Superior temporal gyrus (tissue), 1 donor: ENCODE data around the gene B9D1.

Experiments used
- DNase-seq: peaks from one replicate; pipeline ENCODE4 v3.0.0-alpha.2; 2016; ENCODE audit errors: extremely low spot score

Gene B9D1

DNA sequence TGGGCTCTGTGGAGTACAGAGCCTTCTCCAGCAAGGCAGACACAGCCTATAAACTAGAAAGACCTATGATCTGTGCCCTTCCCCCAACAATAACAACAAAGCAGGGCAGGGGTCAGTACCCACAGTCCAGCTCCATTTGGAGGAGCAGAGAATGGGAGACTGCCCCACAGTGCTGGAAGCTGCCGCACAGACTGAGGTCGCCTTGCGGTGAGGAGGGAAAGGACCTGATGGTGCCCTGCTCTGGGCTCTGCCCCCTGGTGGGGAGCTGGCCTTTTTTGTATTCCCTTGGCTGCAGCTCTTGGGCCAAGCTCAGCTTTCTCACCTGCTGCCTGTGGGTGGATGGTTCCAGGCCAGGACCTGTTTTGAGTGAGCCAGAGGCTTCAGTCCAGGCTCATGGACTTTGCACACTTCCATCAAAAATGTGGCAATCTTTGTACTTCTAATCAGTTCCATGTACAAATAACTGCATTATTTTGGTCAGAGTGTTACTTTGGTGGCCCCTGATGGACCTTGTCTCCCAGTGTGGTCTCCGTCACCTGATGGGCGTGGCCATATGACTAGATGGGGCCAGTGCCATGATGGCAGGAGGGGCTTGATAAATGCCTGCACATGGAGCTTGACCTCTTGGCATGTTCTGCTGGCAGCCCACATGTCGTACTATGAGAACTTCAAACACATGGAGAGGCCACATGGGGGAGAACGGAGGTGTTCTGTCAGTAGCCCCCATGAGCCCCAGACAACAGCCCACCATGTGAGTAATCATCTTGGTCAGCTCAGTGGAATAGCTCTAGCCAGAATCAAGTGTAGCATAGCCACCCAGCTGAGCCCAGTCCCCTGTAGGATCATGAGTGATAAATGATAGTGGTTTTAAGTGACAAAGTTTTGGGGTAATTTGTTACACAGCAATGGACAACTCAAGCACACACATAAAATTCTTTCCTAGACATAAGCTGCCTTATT is 24.2 kb downstream of the B9D1 start:
- no peak for DNase-seq

DNA sequence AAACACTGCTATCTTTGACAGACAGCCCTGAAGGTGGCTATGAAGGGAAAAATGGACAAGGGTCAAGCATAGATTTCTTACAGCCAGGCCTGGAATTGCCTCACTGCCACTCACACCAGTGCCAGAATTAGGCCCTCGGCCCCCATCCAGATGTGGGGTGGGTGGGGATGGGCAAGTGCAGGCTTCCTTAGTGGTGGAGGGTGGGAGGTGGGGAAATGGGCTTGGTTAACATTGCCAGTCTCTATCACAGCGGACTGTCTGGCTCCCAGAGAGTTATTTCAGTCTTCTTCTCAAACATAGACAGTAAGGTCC is 24.9 kb downstream of the B9D1 start:
- DNase-seq = no peak

DNA sequence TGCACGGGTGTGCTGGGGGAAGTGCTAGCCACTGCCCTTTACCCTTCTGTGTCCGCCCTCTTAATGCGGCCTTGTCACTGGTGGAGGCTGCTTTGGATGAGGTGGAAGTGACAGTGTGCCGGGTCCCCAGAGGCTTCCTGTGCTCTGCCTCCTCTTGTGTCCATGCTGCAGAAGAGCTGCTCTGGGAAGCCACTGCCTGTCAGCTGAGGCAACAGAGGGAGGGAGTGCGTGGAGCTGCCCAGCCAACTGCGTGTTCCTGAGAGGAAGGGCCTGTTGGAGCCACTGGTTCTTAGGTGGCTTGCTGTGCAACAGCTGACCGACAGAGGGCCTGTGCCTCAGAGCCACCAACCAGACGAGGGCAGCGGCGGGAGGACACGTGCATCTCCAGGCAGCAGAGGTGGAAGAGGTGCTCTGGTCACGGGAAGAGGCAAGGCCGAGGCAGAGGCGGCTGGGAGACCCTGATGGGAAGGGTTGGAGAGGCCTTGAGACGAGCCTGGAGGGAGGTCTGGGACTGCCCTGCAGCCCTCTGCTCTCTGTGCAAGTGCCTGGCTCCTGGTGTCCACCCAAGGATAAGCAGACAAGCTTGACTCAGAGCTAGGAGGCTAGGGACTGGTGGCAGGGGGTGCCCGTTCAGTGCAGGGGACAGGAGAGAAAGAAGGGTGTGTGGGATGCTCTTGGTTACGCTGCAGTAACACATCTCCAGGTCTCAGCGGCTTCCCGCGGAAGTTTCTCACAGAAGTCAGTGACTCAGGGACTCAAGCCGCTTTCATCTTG is 25.4 kb downstream of the B9D1 start:
- peak; percentile 72 for DNase-seq

DNA sequence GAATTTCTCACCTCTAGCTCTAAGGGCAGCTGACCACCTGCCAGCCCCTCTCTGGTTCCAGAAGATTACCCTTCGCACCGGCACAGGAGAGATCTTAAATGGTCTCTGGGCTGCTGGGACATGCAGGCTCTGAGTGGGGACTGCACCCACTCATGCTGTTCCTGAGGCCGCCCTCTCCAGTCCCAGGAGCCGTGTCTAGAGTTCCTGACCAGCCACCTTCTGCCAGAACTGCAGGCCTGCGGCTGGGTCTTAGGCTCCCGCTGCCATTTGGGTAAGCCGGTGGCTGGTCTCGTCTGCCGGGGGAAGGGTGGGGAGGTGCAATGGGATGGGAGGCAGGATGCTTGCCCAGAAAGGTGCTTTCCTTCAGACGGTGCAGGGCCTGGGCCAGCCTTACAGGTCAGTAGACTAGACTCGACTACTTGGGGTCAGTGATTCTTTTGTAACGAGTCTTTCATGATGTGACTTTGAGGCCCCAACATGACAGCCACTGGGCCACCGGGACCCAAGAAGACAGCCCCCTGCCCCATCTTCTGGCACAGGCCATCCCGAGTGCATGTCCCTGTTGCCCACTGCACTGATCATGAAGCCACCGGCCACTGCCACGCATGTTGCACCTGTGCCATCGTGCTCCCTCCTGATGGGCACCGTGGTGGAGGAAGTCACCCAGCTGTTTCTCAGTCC is 26.4 kb downstream of the B9D1 start:
- no peak for DNase-seq

DNA sequence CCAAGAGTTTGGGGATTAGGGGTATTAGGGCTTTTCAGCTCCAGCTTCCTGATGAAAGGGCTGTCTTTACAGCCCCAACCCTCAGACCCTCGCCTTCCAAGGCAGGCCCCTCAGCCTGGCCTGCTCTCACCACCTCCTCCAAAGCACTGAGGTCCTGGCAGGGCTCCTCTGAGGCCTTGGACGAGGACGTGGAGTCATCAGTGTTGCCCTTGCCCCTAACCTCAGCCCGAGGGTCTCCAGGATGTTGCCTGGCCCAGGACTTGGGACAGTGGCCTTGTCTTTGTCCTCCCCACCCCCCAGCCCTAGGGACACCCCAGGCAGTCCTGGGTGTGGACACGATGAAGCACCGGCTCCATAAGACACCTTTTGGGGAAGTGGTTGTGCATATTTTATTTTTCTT is 28.2 kb downstream of the B9D1 start:
- DNase-seq = no peak

DNA sequence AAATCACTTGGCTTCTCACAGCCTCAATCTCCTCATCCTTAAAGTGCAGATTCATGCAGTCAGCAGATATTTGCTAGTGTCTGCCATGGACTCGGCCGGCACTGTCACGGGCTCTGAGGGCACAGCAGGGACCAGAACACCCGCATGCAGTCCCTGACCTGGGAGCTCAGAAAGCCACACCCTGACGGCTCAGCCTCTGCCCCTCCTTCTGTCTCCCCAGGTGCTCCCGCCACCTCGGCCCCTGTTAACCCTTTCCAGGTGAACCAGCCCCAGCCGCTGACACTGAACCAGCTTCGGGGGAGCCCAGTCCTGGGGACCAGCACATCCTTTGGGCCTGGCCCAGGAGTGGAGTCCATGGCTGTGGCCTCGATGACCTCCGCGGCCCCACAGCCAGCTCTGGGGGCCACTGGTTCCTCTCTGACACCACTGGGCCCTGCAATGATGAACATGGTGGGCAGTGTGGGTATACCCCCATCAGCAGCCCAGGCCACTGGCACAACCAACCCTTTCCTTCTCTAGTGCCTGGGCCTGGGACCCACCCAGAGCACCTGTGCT is 28.7 kb downstream of the B9D1 start:
- no peak for DNase-seq

DNA sequence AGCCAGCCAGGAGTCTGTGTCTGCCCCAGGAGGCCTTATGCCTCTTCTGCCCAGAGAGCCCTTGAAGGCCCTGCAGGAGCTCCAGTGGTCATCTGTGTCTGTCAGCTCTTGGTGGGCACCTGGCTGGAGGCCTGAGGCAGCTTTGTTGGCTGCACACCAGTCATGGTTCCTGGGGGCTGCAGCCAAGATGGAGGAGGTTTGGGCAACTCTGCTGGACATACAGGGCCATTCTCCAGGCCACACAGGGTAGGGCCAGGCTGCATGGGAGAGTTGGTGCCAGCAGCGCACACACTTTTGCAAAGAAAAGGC is 29.4 kb downstream of the B9D1 start:
- no peak for DNase-seq

DNA sequence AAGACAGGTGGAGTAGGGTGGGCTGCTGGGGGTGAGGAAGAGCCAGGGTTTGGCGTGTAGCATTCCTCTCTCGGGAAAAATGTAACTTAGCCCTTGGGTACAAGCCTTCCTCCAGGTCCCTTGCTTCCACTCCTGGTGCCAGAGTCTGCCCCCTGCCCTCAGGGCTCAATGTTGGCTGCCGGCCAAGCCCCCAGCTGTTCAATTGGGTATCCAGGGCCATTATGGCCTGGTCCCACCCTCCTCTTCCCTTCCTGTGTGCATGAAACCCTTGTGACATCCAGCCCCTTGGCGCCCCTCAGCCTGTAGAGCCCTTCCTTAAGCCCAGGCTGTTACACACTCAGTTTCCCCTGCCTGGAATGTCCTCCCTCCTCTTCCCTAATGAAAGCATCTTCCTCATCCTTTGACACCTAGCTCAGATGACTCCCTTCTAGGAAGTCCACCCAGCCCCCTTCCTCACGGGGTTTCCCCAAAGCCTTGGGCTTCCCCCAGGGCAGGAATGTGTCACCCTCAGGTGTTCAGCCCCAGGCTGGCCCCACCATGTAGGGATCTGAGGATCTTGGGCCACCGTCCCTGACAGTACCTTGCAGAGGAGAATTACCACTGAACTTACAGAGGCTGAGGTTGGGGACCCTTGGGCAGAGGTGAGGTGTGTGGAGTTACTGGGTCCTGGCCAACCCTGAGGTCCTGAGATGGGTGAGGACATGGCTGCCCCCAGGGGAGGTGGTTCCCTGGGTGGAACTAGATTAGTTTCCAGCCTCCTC is 30.0 kb downstream of the B9D1 start:
- DNase-seq = no peak

DNA sequence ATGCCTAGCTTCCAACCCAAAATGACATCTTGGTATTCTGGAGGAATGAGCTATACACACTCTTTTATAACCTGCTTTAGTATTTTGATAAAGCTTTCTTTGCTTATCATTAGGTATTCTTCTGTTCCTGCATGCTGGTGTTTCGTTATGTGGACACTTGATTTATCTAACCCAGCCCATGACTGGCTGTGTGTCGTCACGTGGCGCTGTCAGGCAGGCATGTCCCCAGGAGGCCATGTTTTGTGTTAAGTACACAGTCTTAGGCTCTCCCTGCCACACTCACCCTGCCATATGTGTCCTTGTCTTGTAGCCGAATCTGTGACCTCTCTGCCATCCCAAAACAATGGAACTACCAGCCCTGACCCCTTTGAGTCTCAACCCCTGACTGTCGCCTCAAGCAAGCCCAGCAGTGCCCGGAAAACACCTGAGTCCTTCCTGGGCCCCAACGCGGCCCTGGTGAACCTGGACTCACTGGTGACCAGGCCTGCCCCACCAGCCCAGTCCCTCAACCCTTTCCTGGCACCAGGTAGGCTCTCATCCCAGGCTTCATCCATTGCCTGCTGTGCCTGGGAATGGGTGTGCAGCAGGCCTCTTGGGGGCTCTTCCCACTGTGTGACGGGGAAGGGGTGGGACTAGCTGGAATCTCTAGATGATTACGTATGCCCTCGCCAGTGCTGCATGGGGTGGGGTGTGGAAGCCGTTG is 30.8 kb downstream of the B9D1 start:
- DNase-seq = no peak

DNA sequence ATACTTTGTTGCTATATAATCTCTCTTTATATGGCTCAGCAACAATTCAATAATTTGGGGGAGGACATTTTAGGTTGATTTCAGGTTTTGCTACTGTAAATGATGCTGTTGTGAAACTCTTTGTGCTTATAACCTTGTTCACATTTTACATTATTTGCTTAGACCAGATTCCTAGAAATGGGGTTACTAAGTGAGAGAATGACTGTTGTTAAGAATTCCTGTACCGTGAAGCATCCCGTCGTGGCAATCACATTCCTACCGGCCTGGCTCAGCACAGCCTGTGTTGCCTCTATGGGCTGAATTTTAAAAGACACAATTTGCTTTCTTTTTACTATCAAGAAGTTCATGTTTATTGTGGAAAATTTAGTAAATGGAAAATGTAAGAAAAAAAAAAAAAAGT is 31.4 kb downstream of the B9D1 start:
- no peak for DNase-seq

DNA sequence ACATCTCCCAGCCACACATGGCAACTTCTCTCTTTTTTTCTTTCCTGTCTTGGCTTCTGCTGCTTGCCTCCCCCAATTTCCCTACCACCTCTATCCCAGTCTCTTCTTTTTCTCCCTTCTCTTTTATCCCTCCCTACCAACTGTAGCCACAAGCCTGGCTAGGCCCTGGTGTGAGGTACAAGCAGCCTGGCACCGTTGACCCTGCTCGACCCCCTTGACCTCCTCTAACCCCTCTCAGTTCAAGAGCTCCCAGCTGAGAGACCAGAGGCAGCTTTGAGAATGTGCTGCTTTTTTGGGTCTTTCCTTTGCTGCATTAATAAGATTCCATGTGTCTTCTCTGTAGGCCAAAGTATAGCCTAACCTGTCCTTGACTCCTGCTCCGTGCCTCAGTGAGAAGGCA is 32.3 kb downstream of the B9D1 start:
- no peak for DNase-seq

DNA sequence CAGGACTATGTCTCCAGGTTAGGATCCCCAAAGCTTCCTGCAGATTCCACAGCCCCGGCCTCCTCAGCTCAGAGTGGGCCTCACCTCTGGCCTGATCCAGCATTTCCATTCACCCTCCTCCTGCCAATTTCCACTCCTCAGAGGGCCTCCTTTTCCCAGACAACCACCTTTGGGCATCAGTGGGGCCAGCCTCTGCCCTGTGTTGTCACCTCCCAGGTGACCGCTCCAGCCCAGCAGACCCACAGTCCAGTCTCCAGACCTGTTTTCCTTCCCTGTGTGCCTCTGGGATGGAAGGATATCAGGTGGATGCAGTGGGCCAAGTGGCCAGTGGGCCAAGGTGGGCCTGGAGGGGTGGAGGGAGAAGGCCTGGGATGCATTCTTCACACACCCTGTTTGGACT is 32.7 kb downstream of the B9D1 start:
- no peak for DNase-seq

DNA sequence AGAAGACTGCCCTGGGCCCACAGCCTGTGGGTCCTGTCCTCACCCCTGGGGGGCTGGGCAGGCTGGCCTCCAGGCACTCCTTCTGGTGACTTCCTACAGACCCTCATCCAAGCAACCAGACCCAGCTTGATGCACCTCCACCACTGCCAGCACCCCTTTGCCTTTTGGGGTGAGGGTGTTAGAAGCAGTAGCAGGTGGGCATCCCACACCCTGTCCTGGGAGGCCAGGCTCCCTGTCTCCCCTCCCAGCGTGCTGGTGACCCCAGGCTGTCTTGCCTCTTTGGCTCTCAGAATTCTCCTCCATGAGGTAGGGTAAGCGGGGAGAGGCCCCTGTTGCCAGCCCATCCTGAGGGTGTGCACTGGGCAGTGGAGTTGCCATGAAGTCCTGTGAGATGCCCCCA is 33.4 kb downstream of the B9D1 start:
- no peak for DNase-seq

DNA sequence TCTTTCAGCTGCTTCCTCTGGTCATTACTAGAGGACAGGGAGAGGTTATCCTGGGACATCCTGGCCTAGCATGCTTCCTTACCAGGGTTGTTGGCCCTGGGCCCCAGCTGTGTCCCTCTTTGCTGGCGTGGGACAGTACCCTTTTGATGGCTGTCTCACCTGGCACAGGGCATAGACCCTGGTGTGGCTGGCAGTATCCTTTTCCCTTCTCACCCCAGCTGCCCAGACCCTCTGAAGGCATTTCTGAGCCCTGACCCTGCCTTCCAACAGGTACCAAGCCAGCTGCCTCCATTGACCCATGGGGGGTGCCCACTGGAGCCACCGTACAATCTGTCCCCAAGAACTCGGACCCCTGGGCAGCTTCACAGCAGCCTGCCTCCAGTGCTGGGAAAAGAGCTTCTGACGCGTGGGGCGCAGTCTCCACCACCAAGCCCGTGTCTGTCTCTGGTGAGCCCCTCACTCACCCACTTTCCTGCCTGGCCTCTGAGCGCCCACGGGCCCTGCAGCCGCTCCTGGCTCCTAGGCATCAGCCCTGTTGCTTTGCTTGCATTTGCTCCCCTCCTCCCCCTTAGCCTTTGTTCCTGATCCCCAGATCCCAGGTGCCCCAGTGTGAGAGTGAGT is 34.0 kb downstream of the B9D1 start:
- DNase-seq = no peak

DNA sequence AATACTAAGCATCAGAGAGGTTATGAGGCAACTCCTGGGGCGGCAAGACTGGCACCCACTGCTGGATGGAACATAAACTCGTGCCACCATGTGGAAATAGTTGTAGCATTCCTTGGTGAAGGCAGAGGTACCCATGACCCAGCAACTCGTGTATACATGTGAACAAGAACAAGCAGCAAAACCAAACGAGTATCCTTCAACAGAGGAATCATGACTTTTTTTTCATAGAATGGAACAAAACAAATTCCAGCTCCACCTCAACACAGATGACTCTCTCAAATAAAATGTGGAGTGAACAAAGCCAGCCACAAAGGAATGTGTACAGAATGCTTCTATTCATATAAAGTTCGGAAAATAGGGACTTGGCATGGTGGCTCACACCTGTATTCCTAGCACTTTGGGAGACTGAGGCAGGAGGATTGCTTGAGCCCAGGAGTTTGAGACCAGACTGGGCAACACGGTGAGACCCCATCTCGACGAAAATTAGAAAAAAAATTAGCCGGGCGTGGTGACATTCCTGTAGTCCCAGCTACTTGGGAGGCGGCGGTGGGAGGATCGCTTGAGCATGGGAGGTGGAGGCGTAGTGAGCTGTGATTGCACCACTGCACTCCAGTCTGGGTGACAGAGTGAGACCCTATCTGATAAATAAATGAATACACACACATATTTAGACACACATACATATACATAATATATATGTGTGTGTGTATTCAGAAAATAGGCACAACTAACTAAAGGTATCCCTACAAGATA is 35.3 kb downstream of the B9D1 start:
- no peak for DNase-seq

DNA sequence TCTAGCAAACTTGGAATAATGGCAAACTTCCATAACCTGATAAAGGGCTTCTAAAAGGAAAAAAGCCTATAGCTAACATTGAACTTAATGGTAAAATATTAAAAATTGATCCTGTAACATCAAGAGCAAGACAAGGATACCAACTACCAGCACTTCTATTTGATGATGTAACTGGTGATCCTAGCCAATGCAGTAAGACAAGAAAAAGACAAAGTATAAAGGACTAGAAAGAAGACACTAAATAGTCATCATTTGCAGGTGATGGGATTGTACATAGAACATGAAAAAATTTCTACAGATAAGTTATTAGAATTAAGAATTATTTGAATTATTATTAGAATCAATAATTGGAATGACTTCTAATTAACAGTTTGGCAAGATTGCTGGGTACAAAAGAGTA is 37.0 kb downstream of the B9D1 start:
- DNase-seq = no peak

DNA sequence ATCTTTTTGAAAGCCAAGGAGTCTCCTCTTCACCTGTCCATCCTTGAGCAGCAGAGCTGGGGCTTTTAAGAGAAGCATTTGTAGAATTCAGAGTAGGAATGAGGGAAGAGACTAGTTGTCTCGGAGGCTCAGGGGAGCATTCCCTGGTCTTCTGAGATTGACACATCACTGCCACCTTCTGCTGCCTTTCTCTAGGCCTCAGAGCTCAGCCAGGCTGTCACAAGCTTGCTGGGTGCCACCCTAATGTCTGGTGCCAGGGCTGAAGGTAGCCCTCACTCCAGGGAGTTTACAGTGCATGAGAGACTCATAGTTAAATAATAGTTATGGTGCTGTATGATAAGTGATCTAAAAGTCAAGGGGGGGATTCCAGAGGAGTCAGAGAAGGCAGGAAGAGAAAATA is 39.7 kb downstream of the B9D1 start:
- DNase-seq = peak; percentile 8

DNA sequence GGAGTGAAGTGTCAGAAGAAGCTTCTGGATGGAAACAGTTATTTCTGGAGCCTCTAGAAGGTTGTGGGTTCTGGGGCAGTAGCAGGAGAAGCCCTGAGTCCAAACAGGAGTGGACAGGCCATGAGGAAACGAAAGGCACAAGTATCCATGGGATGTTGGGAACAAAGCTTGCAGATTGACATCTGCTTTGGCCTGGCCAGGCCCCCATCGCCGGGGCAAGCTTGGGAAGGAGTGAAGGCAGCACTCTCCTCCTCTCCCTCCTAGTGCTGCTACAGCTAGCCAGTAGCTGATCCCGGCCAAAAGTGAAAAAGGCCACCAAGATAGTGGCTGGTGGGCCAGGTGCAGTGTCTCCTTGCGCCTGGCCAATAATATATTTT is 40.4 kb downstream of the B9D1 start:
- no peak for DNase-seq

DNA sequence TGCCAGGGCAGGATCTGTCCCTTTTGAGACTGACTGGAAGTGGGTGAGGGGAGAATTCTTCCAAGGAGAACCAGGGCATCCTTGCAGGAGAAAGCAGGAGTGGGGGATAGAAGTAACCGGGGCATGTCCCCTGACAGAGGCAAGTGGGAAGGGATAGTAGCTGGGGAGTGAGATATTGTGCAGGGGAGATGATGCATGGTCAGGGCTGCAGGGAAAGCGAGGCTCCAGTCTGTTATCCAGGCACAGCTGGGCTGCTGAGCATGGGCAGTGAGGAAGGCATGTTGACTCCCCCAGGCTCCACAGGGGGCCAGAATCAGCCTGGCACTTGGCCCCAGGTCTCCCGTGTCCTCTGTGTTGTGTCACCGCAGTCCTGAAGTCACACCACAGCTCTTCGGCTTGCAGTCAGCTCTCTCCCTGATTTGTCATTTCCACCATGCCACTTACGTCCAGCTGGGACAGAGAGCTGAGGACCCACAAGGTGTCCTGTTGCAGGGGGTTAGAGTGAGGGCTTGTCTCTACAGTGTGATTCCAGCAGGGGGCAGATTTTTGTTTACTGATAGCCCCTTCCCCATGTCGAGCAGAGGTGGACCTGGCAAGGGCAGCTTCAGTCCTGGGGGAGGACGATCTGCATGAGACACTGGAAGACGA is 40.9 kb downstream of the B9D1 start:
- DNase-seq = no peak

DNA sequence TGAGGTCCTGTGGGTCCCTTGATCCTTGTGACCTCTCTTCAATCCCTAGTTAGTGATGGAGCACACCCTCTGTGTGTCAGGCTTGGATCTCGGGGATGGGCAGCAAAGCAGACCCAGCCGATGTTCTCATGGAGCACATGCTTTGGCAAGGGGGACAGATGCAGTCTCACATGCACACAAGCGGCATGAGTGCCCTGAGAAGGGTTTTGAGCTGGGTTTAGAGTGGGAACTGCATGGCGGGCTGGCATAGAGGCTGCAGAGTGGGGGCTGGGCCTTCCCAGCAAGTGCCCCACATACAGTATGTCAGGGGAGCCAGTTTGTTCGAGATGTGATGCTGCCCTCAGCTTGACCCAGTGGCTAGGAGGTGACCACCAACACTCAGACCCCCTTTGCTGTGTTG is 41.6 kb downstream of the B9D1 start:
- no peak for DNase-seq
